K562 (cell line): ENCODE results near the gene DUSP19. TPM values are rescaled to one million over a fixed set of nuclear protein-coding genes. Genes with fewer than 3 reads are reported as not detected.

Source experiments
- ADNP ChIP-seq: fragments of 200-800 bp; sonication (Bioruptor generic); IDR thresholded peaks from 2 replicates; pipeline ENCODE4 v1.6.1; 2016; ENCODE audit warnings: missing genetic modification characterization, missing compliant biosample characterization
- ATF3 ChIP-seq, 2 experiments: fragments of 450-650 bp in 1 of 2; sonication (generic) in 1 of 2; formaldehyde crosslinking in 1 of 2; IDR thresholded peaks in 1 of 2; conservative IDR thresholded peaks in 1 of 2; 2 replicates each; pipeline versions ENCODE4 v1.6.1 to v1.8.1; 2016 to 2023; ENCODE audit warnings: mild to moderate bottlenecking in 2 of 2, moderate library complexity in 2 of 2, inconsistent platforms in 1 of 2, missing genetic modification reagents in 1 of 2
- CC2D1A ChIP-seq: fragments of 450-650 bp; IDR thresholded peaks from 2 replicates; pipeline ENCODE4 v1.6.1; 2017; ENCODE audit warnings: mild to moderate bottlenecking
- GTF2A2 ChIP-seq: IDR thresholded peaks from 2 replicates; pipeline ENCODE4 v1.6.1; 2016; ENCODE audit warnings: mild to moderate bottlenecking, missing genetic modification characterization, missing compliant biosample characterization
- HDAC1 ChIP-seq, 2 experiments: fragments of 450-650 bp; IDR thresholded peaks; 2 replicates each; pipeline ENCODE4 v1.6.1; 2016 to 2017; ENCODE audit warnings: inconsistent platforms in 1 of 2, mild to moderate bottlenecking in 1 of 2, moderate library complexity in 1 of 2
- HEY1 ChIP-seq: fragments of 250-450 bp; sonication (Bioruptor Pico); IDR thresholded peaks from 2 replicates; pipeline ENCODE4 v1.5.0; 2020; ENCODE audit warnings: mild to moderate bottlenecking, moderate library complexity, borderline replicate concordance
- KDM1A ChIP-seq, 2 experiments: fragments of 450-650 bp; IDR thresholded peaks; 2 replicates each; pipeline ENCODE4 v1.6.1; 2016; ENCODE audit warnings: mild to moderate bottlenecking in 2 of 2
- NCOA2 ChIP-seq, 2 experiments: fragments of 450-650 bp; IDR thresholded peaks; 2 replicates each; pipeline ENCODE4 v1.6.1; 2018; ENCODE audit warnings: mild to moderate bottlenecking in 2 of 2, moderate library complexity in 1 of 2; ENCODE audit not compliant: partially characterized antibody in 2 of 2
- NONO ChIP-seq, 2 experiments: fragments of 200-400 bp in 1 of 2; fragments of 450-650 bp in 1 of 2; formaldehyde crosslinking in 1 of 2; IDR thresholded peaks; 2 replicates each; pipeline ENCODE4 v1.6.1; 2017; ENCODE audit warnings: low read depth in 2 of 2, mild to moderate bottlenecking in 2 of 2, moderate library complexity in 2 of 2, low read length in 1 of 2
- SFPQ ChIP-seq: fragments of 200-400 bp; formaldehyde crosslinking; IDR thresholded peaks from 2 replicates; pipeline ENCODE4 v1.6.1; 2017; ENCODE audit warnings: mild to moderate bottlenecking, low read depth, low read length, moderate library complexity
- TCF15 ChIP-seq: fragments of 250-450 bp; sonication (Bioruptor Pico); IDR thresholded peaks from 2 replicates; pipeline ENCODE4 v1.8.0; 2022; ENCODE audit warnings: moderate library complexity, mild to moderate bottlenecking, inconsistent platforms
- ZBTB11 ChIP-seq, 3 experiments: fragments of 200-800 bp in 1 of 3; fragments of 250-450 bp in 1 of 3; fragments of 450-650 bp in 1 of 3; sonication (Bioruptor Pico) in 1 of 3; sonication (Bioruptor generic) in 1 of 3; formaldehyde crosslinking in 1 of 3; IDR thresholded peaks; 2 replicates each; pipeline versions ENCODE4 v1.6.1 to v1.8.0; 2016 to 2022; ENCODE audit warnings: mild to moderate bottlenecking in 2 of 3, missing genetic modification characterization in 2 of 3, missing compliant biosample characterization in 1 of 3, moderate library complexity in 1 of 3
- ZBTB9 ChIP-seq: fragments of 450-650 bp; formaldehyde crosslinking; IDR thresholded peaks from 2 replicates; pipeline ENCODE4 v1.4.0; 2020; ENCODE audit warnings: mild to moderate bottlenecking, moderate library complexity
- ZFP91 ChIP-seq: sonication (generic); formaldehyde crosslinking; IDR thresholded peaks from 2 replicates; pipeline ENCODE4 v1.8.0; 2022; ENCODE audit warnings: mild to moderate bottlenecking, missing genetic modification reagents
- ZNF23 ChIP-seq: fragments of 250-450 bp; sonication (Bioruptor Pico); IDR thresholded peaks from 2 replicates; pipeline ENCODE4 v1.4.0; 2020; ENCODE audit warnings: mild to moderate bottlenecking
- polyA plus RNA-seq, 8 experiments: library from polyadenylated mRNA; depleted of rRNA in 4 of 8; stranded (reverse) in 5 of 8; unstranded in 3 of 8; fragments of >200 nt; fragmentation: Nextera tagmentation in 2 of 8; fragmentation: Illumina TruSeq in 1 of 8; extraction: Ambion mirVana in 2 of 8; extraction: Trizol in 1 of 8; gene quantifications; 2 replicates each; pipeline versions ENCODE4 v1.2.1 to v1.2.3, GENCODE V29; 2011 to 2014; ENCODE audit warnings: inconsistent platforms in 1 of 8, missing spikeins in 1 of 8
- total RNA-seq, 7 experiments: library from RNA; depleted of rRNA in 6 of 7; stranded (reverse); fragments of >200 nt in 6 of 7; fragmentation: Illumina TruSeq in 2 of 7; extraction: Trizol in 2 of 7; gene quantifications; 2 replicates each; pipeline versions ENCODE4 v1.2.1 to v1.2.3, GENCODE V29; 2011 to 2021; ENCODE audit warnings: low replicate concordance in 1 of 7

The DUSP19 gene
- total and polyA plus RNA-seq, 9 of the 15 experiments (the other 6 are each of a cell fraction or from before 2014, with no cell fraction given), result 1.6 to 6.3 (median 3.1) TPM

GRCh38 chr2:183125659-183126341 is 47.3 kb downstream of the DUSP19 start (continued):
- TF ChIP-seq HEY1 (CRISPR knock-in tag) (no peak), ZBTB11 (CRISPR knock-in tag; IDR thresholded peaks at IDR 0.05) (peak in 1 of 3 experiments; percentile 51; a peak in 1 of 6 replicates), ZNF23 (CRISPR knock-in tag) (no peak), CC2D1A (peak; percentile 81), HDAC1 (IDR thresholded peaks at IDR 0.05) (peak; percentile 56 to 90; a peak in 3 of 4 replicates), GTF2A2 (tag) (no peak), TCF15 (CRISPR knock-in tag) (no peak), NCOA2 (IDR thresholded peaks at IDR 0.05; ENCODE audit: partially characterized antibody in 2 of 2) (no peak), ADNP (tag) (peak; percentile 13; the same call in 1 of the 2 replicates), NONO (IDR thresholded peaks at IDR 0.05; ENCODE audit: low read depth in 2 of 2, low read length in 1 of 2) (no peak), ATF3 (IDR thresholded peaks at IDR 0.05) (no peak), ATF3 (CRISPR knock-in tag; conservative IDR thresholded peaks at IDR 0.05) (0 out of 2 replicates have a peak, but pooled peaks have one; percentile 27), ZFP91 (CRISPR knock-in tag) (peak; percentile 38; the same call in 1 of the 2 replicates), SFPQ (no peak), ZBTB9 (no peak), KDM1A (IDR thresholded peaks at IDR 0.05) (peak; percentile 54 to 78; a peak in 2 of 4 replicates)
